ENCODE measurements around the gene PPARA.

- TF ChIP-seq POLR2A (IDR thresholded peaks at IDR 0.05; ENCODE audit: low read depth, low read length) (no peak), POLR2AphosphoS5 (IDR thresholded peaks at IDR 0.05; ENCODE audit: low read depth, low read length) (no peak), TAF1 (IDR thresholded peaks at IDR 0.05; ENCODE audit: borderline replicate concordance, low read depth, low read length) (no peak)
Measured at GRCh38 chr22:46178755-46179505, 28.6 kb downstream of the PPARA start.

Measured in GM12892 (cell line).